Measurements from ENCODE around the gene ADGRG3. TPM values are rescaled to one million over a fixed set of nuclear protein-coding genes. Genes with fewer than 3 reads are reported as not detected.

ADGRG3 gene
- total RNA-seq, 1 donor from 2014 or later = not detected

GRCh38 chr16:57622361-57623250 lies 45.5 kb upstream of the ADGRG3 start:
- TF ChIP-seq CTCF (IDR thresholded peaks at IDR 0.05; ENCODE audit: insufficient read depth, low read length, poor library complexity, severe bottlenecking) = no peak

GRCh38 chr16:57623251-57624043 lies 44.7 kb upstream of the ADGRG3 start:
- TF ChIP-seq CTCF (IDR thresholded peaks at IDR 0.05; ENCODE audit: insufficient read depth, low read length, poor library complexity, severe bottlenecking) = no peak
- Histone ChIP-seq H3K4me3 (ENCODE audit: low read depth, low read length) (no peak overlapping the region), H3K36me3 (ENCODE audit: control insufficient read depth, insufficient read depth, low read length) (no peaks in the 10 kb centered on the region), H3K27me3 (ENCODE audit: control insufficient read depth, insufficient read depth, low read length) (no peaks in the 10 kb centered on the region)
- no peak for DNase-seq (ENCODE audit: low read depth)

More at GRCh38 chr16:57622361-57623250, 45.5 kb upstream of the ADGRG3 start:
- no peak overlapping the region for H3K4me3 ChIP-seq (ENCODE audit: low read depth, low read length)
- H3K27me3 ChIP-seq (ENCODE audit: control insufficient read depth, insufficient read depth, low read length) = no peaks in the 10 kb centered on the region
- no peak for DNase-seq (ENCODE audit: low read depth)
- no peaks in the 10 kb centered on the region for H3K36me3 ChIP-seq (ENCODE audit: control insufficient read depth, insufficient read depth, low read length)

GRCh38 chr16:57624044-57624688 lies 43.9 kb upstream of the ADGRG3 start:
- TF ChIP-seq CTCF (IDR thresholded peaks at IDR 0.05; ENCODE audit: insufficient read depth, low read length, poor library complexity, severe bottlenecking) = no peak
- DNase-seq (ENCODE audit: low read depth) = peak; percentile 82
- no peaks in the 10 kb centered on the region for H3K27me3 ChIP-seq (ENCODE audit: control insufficient read depth, insufficient read depth, low read length)
- no peak overlapping the region for H3K4me3 ChIP-seq (ENCODE audit: low read depth, low read length)
- H3K36me3 ChIP-seq (ENCODE audit: control insufficient read depth, insufficient read depth, low read length) = no peaks in the 10 kb centered on the region

- Histone ChIP-seq H3K36me3 (ENCODE audit: control insufficient read depth, insufficient read depth, low read length) (no peaks in the 10 kb centered on the region), H3K27me3 (ENCODE audit: control insufficient read depth, insufficient read depth, low read length) (no peaks in the 10 kb centered on the region), H3K4me3 (ENCODE audit: low read depth, low read length) (no peak overlapping the region)
- no peak for TF ChIP-seq CTCF (IDR thresholded peaks at IDR 0.05; ENCODE audit: insufficient read depth, low read length, poor library complexity, severe bottlenecking)
- no peak for DNase-seq (ENCODE audit: low read depth)
Measured at GRCh38 chr16:57624806-57625500, 43.2 kb upstream of the ADGRG3 start.

- H3K27me3 ChIP-seq (ENCODE audit: control insufficient read depth, insufficient read depth, low read length) = no peaks in the 10 kb centered on the region
- no peak overlapping the region for H3K4me3 ChIP-seq (ENCODE audit: low read depth, low read length)
- no peak for TF ChIP-seq CTCF (IDR thresholded peaks at IDR 0.05; ENCODE audit: insufficient read depth, low read length, poor library complexity, severe bottlenecking)
- H3K36me3 ChIP-seq (ENCODE audit: control insufficient read depth, insufficient read depth, low read length) = no peaks in the 10 kb centered on the region
- no peak for DNase-seq (ENCODE audit: low read depth)
Measured at GRCh38 chr16:57626420-57627170, 41.5 kb upstream of the ADGRG3 start.
